NCI-H2196 (cell line): ENCODE measurements around the gene MYH14.
"Not testable (repeated sequence)": the region's sequence is repeated elsewhere in the genome, so short reads cannot be mapped to it uniquely, and the experiment has no call there.

Experiments
- DNase-seq: peaks from one replicate; lab custom pipeline; 2025; ENCODE audit not compliant: unreplicated experiment; lab: John Stamatoyannopoulos, UW

Gene MYH14

GRCh38 chr19:50330365-50331078, 127.1 kb downstream of the MYH14 start:
- DNase-seq: peak; percentile 94

- DNase-seq: no peak
Measured at GRCh38 chr19:50331221-50331993, 128.0 kb downstream of the MYH14 start.

GRCh38 chr19:50331994-50332243, 128.5 kb downstream of the MYH14 start:
- no peak for DNase-seq

- DNase-seq: no peak
Measured at GRCh38 chr19:50332244-50333038, 129.0 kb downstream of the MYH14 start.

GRCh38 chr19:50333235-50333736, 129.9 kb downstream of the MYH14 start:
- peak; percentile 92 for DNase-seq

- peak; percentile 90 for DNase-seq
Measured at GRCh38 chr19:50333737-50334617, 130.6 kb downstream of the MYH14 start.

GRCh38 chr19:50334741-50335421, 131.5 kb downstream of the MYH14 start:
- DNase-seq: no peak

- DNase-seq: not testable (repeated sequence)
Measured at GRCh38 chr19:50337031-50337430, 133.6 kb downstream of the MYH14 start.

GRCh38 chr19:50340331-50340730, 136.9 kb downstream of the MYH14 start:
- no peak for DNase-seq

GRCh38 chr19:50341091-50341564, 137.7 kb downstream of the MYH14 start:
- DNase-seq: no peak

- no peak for DNase-seq
Measured at GRCh38 chr19:50344661-50345318, 141.4 kb downstream of the MYH14 start.

- DNase-seq: not testable (repeated sequence)
Measured at GRCh38 chr19:50347089-50347581, 143.7 kb downstream of the MYH14 start.

GRCh38 chr19:50349277-50350057, 146.0 kb downstream of the MYH14 start:
- DNase-seq: no peak

- no peak for DNase-seq
Measured at GRCh38 chr19:50352242-50352641, 148.8 kb downstream of the MYH14 start.

GRCh38 chr19:50353487-50353880, 150.1 kb downstream of the MYH14 start:
- DNase-seq: not testable (repeated sequence)

GRCh38 chr19:50356691-50357177, 153.3 kb downstream of the MYH14 start:
- no peak for DNase-seq

GRCh38 chr19:50357178-50358100, 154.0 kb downstream of the MYH14 start:
- peak; percentile 82 for DNase-seq
